Liver (tissue), 9 donors: ENCODE measurements around the gene SMYD4. TPM values are rescaled to one million over a fixed set of nuclear protein-coding genes. Genes with fewer than 3 reads are reported as not detected.
"Not testable (repeated sequence)": the region's sequence is repeated elsewhere in the genome, so short reads cannot be mapped to it uniquely, and the experiment has no call there.

Experiments used
- DNase-seq: peaks from one replicate; pipeline ENCODE4 v3.0.0-alpha.2; 2017; ENCODE audit warnings: low spot score
- H3K27ac ChIP-seq, 2 donors: one replicate each; pipeline ENCODE4 v1.7.0; 2013; ENCODE audit warnings: inconsistent platforms in 2 of 2, low read length in 2 of 2, control low read depth in 1 of 2, low read depth in 1 of 2, mild to moderate bottlenecking in 1 of 2
- H3K27me3 ChIP-seq, 4 donors: one replicate each; pipeline versions ENCODE4 v1.6.1 to v1.7.0; 2013; ENCODE audit warnings: low read length in 3 of 4, inconsistent platforms in 1 of 4, mild to moderate bottlenecking in 1 of 4, moderate library complexity in 1 of 4; ENCODE audit not compliant: control insufficient read depth in 4 of 4, insufficient read depth in 4 of 4
- H3K36me3 ChIP-seq, 4 donors: one replicate each; pipeline versions ENCODE4 v1.6.1 to v1.7.0; 2013; ENCODE audit warnings: low read length in 3 of 4, mild to moderate bottlenecking in 3 of 4, low read depth in 1 of 4, moderate library complexity in 1 of 4; ENCODE audit not compliant: control insufficient read depth in 4 of 4, insufficient read depth in 3 of 4
- H3K4me1 ChIP-seq, 4 donors: one replicate each; pipeline versions ENCODE4 v1.6.1 to v1.7.0; 2013; ENCODE audit warnings: low read length in 3 of 4, mild to moderate bottlenecking in 3 of 4, moderate library complexity in 1 of 4; ENCODE audit not compliant: control insufficient read depth in 4 of 4, insufficient read depth in 4 of 4
- H3K4me3 ChIP-seq, 3 donors: one replicate each; pipeline versions ENCODE4 v1.6.1 to v1.7.0; 2013; ENCODE audit warnings: low read length in 3 of 3, control low read depth in 1 of 3, low read depth in 1 of 3, mild to moderate bottlenecking in 1 of 3
- H3K9ac ChIP-seq, 2 donors: one replicate each; pipeline ENCODE4 v1.7.0; 2013; ENCODE audit warnings: low read length in 2 of 2, mild to moderate bottlenecking in 2 of 2, moderate library complexity in 2 of 2, control low read depth in 1 of 2, low read depth in 1 of 2
- H3K9me3 ChIP-seq, 4 donors: one replicate each; pipeline versions ENCODE4 v1.6.1 to v1.7.0; 2013; ENCODE audit warnings: low read length in 3 of 4; ENCODE audit not compliant: control insufficient read depth in 4 of 4
- FOXA1 ChIP-seq: IDR thresholded peaks from 2 replicates; pipeline ENCODE4 v1.6.1; 2016; ENCODE audit warnings: antibody characterized with exemption
- FOXA2 ChIP-seq: IDR thresholded peaks from 2 replicates; pipeline ENCODE4 v1.6.1; 2016; ENCODE audit warnings: antibody characterized with exemption
- GABPA ChIP-seq, 2 donors: IDR thresholded peaks in 1 of 2; conservative IDR thresholded peaks in 1 of 2; 2 replicates each; pipeline ENCODE4 v1.6.1; 2016; ENCODE audit warnings: antibody characterized with exemption in 2 of 2, mild to moderate bottlenecking in 1 of 2, moderate library complexity in 1 of 2
- NR2F2 ChIP-seq: IDR thresholded peaks from 2 replicates; pipeline ENCODE4 v1.6.1; 2016; ENCODE audit warnings: antibody characterized with exemption
- REST ChIP-seq: IDR thresholded peaks from 2 replicates; pipeline ENCODE4 v1.6.1; 2016; ENCODE audit warnings: antibody characterized with exemption, mild to moderate bottlenecking
- RXRA ChIP-seq, 2 donors: IDR thresholded peaks; 2 replicates each; pipeline ENCODE4 v1.6.1; 2017 to 2018; ENCODE audit warnings: antibody characterized with exemption in 2 of 2, mild to moderate bottlenecking in 1 of 2
- TAF1 ChIP-seq: conservative IDR thresholded peaks from 2 replicates; pipeline ENCODE4 v1.6.1; 2016; ENCODE audit warnings: antibody characterized with exemption, mild to moderate bottlenecking
- WGBS: extraction: QIAGEN DNeasy Blood & Tissue Kit; methylation state at CpG from one replicate; pipeline ENCODE4 v1.1.7; 2013; 5-methylcytosine and 5-hydroxymethylcytosine counted together
- polyA plus RNA-seq, 2 donors: library from polyadenylated mRNA; stranded (reverse) in 1 of 2; unstranded in 1 of 2; fragments of 200-250 nt in 1 of 2; fragments of >200 nt in 1 of 2; fragmentation: Nextera tagmentation in 1 of 2; extraction: Ambion mirVana in 1 of 2; gene quantifications; one replicate each; pipeline versions ENCODE4 v1.2.1 to v1.2.3, GENCODE V29; 2013 to 2015
- total RNA-seq, 2 donors: library from RNA; depleted of rRNA; stranded (reverse); fragments of >200 nt; gene quantifications; one replicate each; pipeline ENCODE4 v1.2.3, GENCODE V29; 2014
- TF ChIP-seq, protein P1 (sequence below): IDR thresholded peaks from 2 replicates; pipeline ENCODE4 v1.6.1; 2016; ENCODE audit warnings: antibody characterized with exemption
- donor health status: healthy.
- donor health status: healthy.
- donor health status: healthy.
- donor health status: healthy.
- donor health status: healthy.

The SMYD4 gene
- total and polyA plus RNA-seq, 4 donors: 2.2 to 9.5 (median 5.2) TPM

- H3K9ac ChIP-seq: no peak overlapping the region
- 58% methylated on average over 7 of the region's 7 CpGs for WGBS
- H3K4me3 ChIP-seq: no peak overlapping the region
- H3K36me3 ChIP-seq: peaks cover 10 to 64% (median 43%) of the 10 kb centered on the region in 4 donors
- H3K4me1 ChIP-seq: peaks cover 0 to 3% (median 0%) of the 10 kb centered on the region in 4 donors
- peak overlapping the region in 1 of 2 donors; percentile 31 for H3K27ac ChIP-seq
- H3K9me3 ChIP-seq: no peaks in the 10 kb centered on the region
- DNase-seq: no peak
- TF ChIP-seq NR2F2: no peak
- no peak for TF ChIP-seq RXRA (IDR thresholded peaks at IDR 0.05)
- TF ChIP-seq GABPA (IDR thresholded peaks at IDR 0.05 in 1 of 2, conservative IDR thresholded peaks at IDR 0.05 in 1 of 2): no peak
- no peaks in the 10 kb centered on the region for H3K27me3 ChIP-seq
These were observed 56.0 kb downstream of the SMYD4 start for GRCh38 chr17:1773696-1774181.

DNA sequence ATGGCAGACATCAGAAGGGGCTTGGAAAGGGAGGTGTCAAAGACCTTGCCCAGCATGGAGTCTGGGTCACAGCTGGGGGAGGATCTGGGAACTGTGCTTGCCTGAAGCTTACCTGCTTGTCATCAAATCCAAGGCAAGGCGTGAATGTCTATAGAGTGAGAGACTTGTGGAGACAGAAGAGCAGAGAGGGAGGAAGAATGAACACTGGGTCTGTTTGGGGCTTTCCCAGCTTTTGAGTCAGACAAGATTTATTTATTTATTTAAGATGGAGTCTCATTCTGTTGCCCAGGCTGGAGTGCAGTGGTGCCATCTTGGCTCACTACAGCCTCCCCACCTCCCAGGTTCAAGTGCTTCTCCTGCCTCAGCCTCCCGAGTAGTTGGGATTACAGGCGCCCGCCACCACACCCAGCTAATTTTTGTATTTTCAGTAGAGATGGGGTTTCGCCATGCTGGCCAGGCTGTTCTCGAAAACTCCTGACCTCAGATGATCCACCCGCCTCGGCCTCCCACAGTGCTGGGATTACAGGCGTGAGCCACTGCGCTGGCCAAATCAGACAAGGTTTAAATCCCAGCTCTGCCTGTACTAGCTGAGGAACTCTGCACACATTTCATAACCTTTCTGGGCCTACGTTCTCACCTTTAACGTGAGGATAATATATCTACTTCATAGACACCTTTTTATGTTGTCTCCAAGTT is 56.6 kb downstream of the SMYD4 start:
- H3K4me3 ChIP-seq, H3K9me3 ChIP-seq, H3K27me3 ChIP-seq, H3K9ac ChIP-seq, H3K4me1 ChIP-seq, DNase-seq: not testable (repeated sequence)
- H3K27ac ChIP-seq: peak overlapping the region in 1 of 2 donors; percentile 31
- WGBS: 73% methylated on average over 12 of the region's 12 CpGs
- peak; percentile 12 to 14 for TF ChIP-seq RXRA (IDR thresholded peaks at IDR 0.05)
- H3K36me3 ChIP-seq: peaks cover 10 to 60% (median 39%) of the 10 kb centered on the region in 4 donors

DNA sequence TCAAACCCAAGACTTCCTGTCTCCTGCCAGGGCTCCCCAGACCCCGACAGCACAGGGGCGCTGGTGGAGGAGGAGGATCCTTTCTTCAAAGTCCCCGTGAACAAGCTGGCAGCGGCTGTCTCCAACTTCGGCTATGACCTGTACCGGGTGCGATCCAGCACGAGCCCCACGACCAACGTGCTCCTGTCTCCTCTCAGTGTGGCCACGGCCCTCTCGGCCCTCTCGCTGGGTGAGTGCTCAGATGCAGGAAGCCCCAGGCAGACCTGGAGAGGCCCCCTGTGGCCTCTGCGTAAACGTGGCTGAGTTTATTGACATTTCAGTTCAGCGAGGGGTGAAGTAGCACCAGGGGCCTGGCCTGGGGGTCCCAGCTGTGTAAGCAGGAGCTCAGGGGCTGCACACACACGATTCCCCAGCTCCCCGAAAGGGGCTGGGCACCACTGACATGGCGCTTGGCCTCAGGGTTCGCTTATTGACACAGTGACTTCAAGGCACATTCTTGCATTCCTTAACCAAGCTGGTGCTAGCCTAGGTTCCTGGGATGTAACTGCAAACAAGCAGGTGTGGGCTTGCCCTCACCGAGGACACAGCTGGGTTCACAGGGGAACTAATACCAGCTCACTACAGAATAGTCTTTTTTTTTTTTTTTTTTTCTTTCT is 59.8 kb downstream of the SMYD4 start:
- no peak overlapping the region for H3K27ac ChIP-seq
- no peak for DNase-seq
- TF ChIP-seq REST (no peak), FOXA2 (no peak)
- TF ChIP-seq, protein P1, sequence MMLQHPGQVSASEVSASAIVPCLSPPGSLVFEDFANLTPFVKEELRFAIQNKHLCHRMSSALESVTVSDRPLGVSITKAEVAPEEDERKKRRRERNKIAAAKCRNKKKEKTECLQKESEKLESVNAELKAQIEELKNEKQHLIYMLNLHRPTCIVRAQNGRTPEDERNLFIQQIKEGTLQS: no peak
- no peak overlapping the region for H3K9ac ChIP-seq
- WGBS: 63% methylated on average over 21 of the region's 21 CpGs
- no peaks in the 10 kb centered on the region for H3K9me3 ChIP-seq
- no peak overlapping the region for H3K4me3 ChIP-seq
- H3K36me3 ChIP-seq: peaks cover 5 to 38% (median 20%) of the 10 kb centered on the region in 4 donors
- H3K27me3 ChIP-seq: no peaks in the 10 kb centered on the region
- H3K4me1 ChIP-seq: peaks cover 0 to 12% (median 5%) of the 10 kb centered on the region in 4 donors

- peak overlapping the region in 1 of 2 donors; percentile 49 for H3K27ac ChIP-seq
- H3K9me3 ChIP-seq: no peaks in the 10 kb centered on the region
- H3K4me1 ChIP-seq: peaks cover 4 to 30% (median 11%) of the 10 kb centered on the region in 4 donors
- WGBS: 95% methylated on average over 12 of the region's 12 CpGs
- H3K27me3 ChIP-seq: no peaks in the 10 kb centered on the region
- no peak for DNase-seq
- TF ChIP-seq TAF1 (no peak), FOXA1 (no peak)
- TF ChIP-seq, protein P1: no peak
- H3K4me3 ChIP-seq: no peak overlapping the region
- no peak overlapping the region for H3K9ac ChIP-seq
- H3K36me3 ChIP-seq: peaks cover 0 to 27% (median 14%) of the 10 kb centered on the region in 4 donors
These were observed 62.3 kb downstream of the SMYD4 start for GRCh38 chr17:1767358-1767757.
